Measurements from ENCODE around the gene EGR1. TPM values are rescaled to one million over a fixed set of nuclear protein-coding genes. Genes with fewer than 3 reads are reported as not detected.

EGR1 gene
- total RNA-seq, 1 experiment from 2014 or later: 173 TPM

- no peaks in the 10 kb centered on the region for H3K27me3 ChIP-seq (ENCODE audit: insufficient read depth, low read length)
- H2AFZ ChIP-seq (ENCODE audit: low read depth, low read length, poor library complexity, severe bottlenecking): no peak overlapping the region
- H3K4me3 ChIP-seq (replicated peaks in 1 of 2; ENCODE audit: low read depth in 1 of 2, low read length in 2 of 2): no peak overlapping the region
- no peak overlapping the region for H3K9ac ChIP-seq (ENCODE audit: low read length)
- H3K79me2 ChIP-seq (ENCODE audit: insufficient read depth, low read length): no peaks in the 10 kb centered on the region
- ChIA-PET POLR2A (interaction anchor here (0.7 to 1.3 kb wide), 2 partner anchors 53 to 77 kb away, joined by 3 to 4 read pairs; no protein-coding TSS in a partner anchor), CTCF (interaction anchor here (1.3 to 4.4 kb wide), 4 partner anchors 10 to 52 kb away, joined by 3 to 51 read pairs (median 10); partner anchors contain the start of gene EGR1), RAD21 (ENCODE audit: low non-redundant PET in 1 of 2, low total read pairs in 2 of 2, uncharacterized antibody in 2 of 2, unreplicated experiment in 2 of 2) (interaction anchor here in 1 of 2 experiments (1.1 kb wide), 1 partner anchor 53 kb away, joined by 7 read pairs; no protein-coding TSS in a partner anchor)
- H3K36me3 ChIP-seq (ENCODE audit: control insufficient read depth in 1 of 2, insufficient read depth in 2 of 2, low read length in 2 of 2): no peaks in the 10 kb centered on the region
- no peaks in the 10 kb centered on the region for H3K9me3 ChIP-seq (ENCODE audit: control insufficient read depth in 1 of 2, insufficient read depth in 1 of 2, low read depth in 1 of 2, low read length in 2 of 2)
- H3K4me2 ChIP-seq (ENCODE audit: low read length): no peak overlapping the region
- TF ChIP-seq FOSL1 (IDR thresholded peaks at IDR 0.05; ENCODE audit: low read depth) (no peak), ELF1 (IDR thresholded peaks at IDR 0.05; ENCODE audit: borderline replicate concordance, low read depth) (no peak), EGR1 (IDR thresholded peaks at IDR 0.05; ENCODE audit: low read depth) (no peak), EZH2phosphoT487 (IDR thresholded peaks at IDR 0.05; ENCODE audit: borderline replicate concordance) (no peak), SRF (IDR thresholded peaks at IDR 0.05; ENCODE audit: low read depth) (no peak)
- no peaks in the 10 kb centered on the region for H4K20me1 ChIP-seq (ENCODE audit: insufficient read depth)
- H3K9me2 ChIP-seq (ENCODE audit: insufficient read depth): no peaks in the 10 kb centered on the region
- ATAC-seq (no peak), DNase-seq (ENCODE audit: low read depth, low spot score) (no peak)
- no TSS peak for BruUV-seq (replicated peaks)
- intact Hi-C loops (cut with micrococcal nuclease): loop anchor here (1.0 to 10.0 kb wide), 4 partner anchors 52 to 824 kb away; no protein-coding TSS in a partner anchor
- peaks cover 10 to 17% of the 10 kb centered on the region in 2 experiments for H3K4me1 ChIP-seq (ENCODE audit: control insufficient read depth in 1 of 2, insufficient read depth in 2 of 2, low read length in 2 of 2)
- no peak overlapping the region for H3K27ac ChIP-seq (ENCODE audit: low read depth, low read length)
These were observed 14.3 kb upstream of the EGR1 start for GRCh38 chr5:138450971-138451370.

GRCh38 chr5:138452720-138453119 is 12.6 kb upstream of the EGR1 start:
- Histone ChIP-seq H2AFZ (ENCODE audit: low read depth, low read length, poor library complexity, severe bottlenecking) (no peak overlapping the region), H3K4me1 (ENCODE audit: control insufficient read depth in 1 of 2, insufficient read depth in 2 of 2, low read length in 2 of 2) (peaks cover 10 to 17% of the 10 kb centered on the region in 2 experiments), H3K9me3 (ENCODE audit: control insufficient read depth in 1 of 2, insufficient read depth in 1 of 2, low read depth in 1 of 2, low read length in 2 of 2) (no peaks in the 10 kb centered on the region), H3K27me3 (ENCODE audit: insufficient read depth, low read length) (no peaks in the 10 kb centered on the region), H3K27ac (ENCODE audit: low read depth, low read length) (no peak overlapping the region), H3K9ac (ENCODE audit: low read length) (no peak overlapping the region), H3K36me3 (ENCODE audit: control insufficient read depth in 1 of 2, insufficient read depth in 2 of 2, low read length in 2 of 2) (no peaks in the 10 kb centered on the region), H3K9me2 (ENCODE audit: insufficient read depth) (no peaks in the 10 kb centered on the region), H4K20me1 (ENCODE audit: insufficient read depth) (no peaks in the 10 kb centered on the region), H3K4me3 (replicated peaks in 1 of 2; ENCODE audit: low read depth in 1 of 2, low read length in 2 of 2) (no peak overlapping the region), H3K4me2 (ENCODE audit: low read length) (no peak overlapping the region), H3K79me2 (ENCODE audit: insufficient read depth, low read length) (no peaks in the 10 kb centered on the region)
- ATAC-seq (no peak), DNase-seq (ENCODE audit: low read depth, low spot score) (no peak)
- ChIA-PET RAD21 (ENCODE audit: low non-redundant PET in 1 of 2, low total read pairs in 2 of 2, uncharacterized antibody in 2 of 2, unreplicated experiment in 2 of 2) (no interaction called here), CTCF (no interaction called here), POLR2A (no interaction called here)
- no TSS peak for BruUV-seq (replicated peaks)
- TF ChIP-seq ZFX (IDR thresholded peaks at IDR 0.05) (no peak), EZH2phosphoT487 (IDR thresholded peaks at IDR 0.05; ENCODE audit: borderline replicate concordance) (no peak), EGR1 (IDR thresholded peaks at IDR 0.05; ENCODE audit: low read depth) (no peak), ZBTB33 (IDR thresholded peaks at IDR 0.05; ENCODE audit: extremely low read depth, insufficient replicate concordance, low read length) (no peak), SIN3A (IDR thresholded peaks at IDR 0.05; ENCODE audit: low read depth) (no peak), ELF1 (IDR thresholded peaks at IDR 0.05; ENCODE audit: borderline replicate concordance, low read depth) (no peak)
- intact Hi-C loops (cut with micrococcal nuclease): loop anchor here (5.0 to 10.0 kb wide), 2 partner anchors 812 to 825 kb away; no protein-coding TSS in a partner anchor
